Keratinocyte (primary cell): ENCODE measurements around the gene BRSK1. TPM values are rescaled to one million over a fixed set of nuclear protein-coding genes. Genes with fewer than 3 reads are reported as not detected.

ENCODE experiments used
- DNase-seq: peaks from one replicate; pipeline ENCODE4 v3.0.0-alpha.2; 2011; ENCODE audit warnings: low read depth, missing footprints, low spot score
- FAIRE-seq: peaks from 2 replicates; lab custom pipeline; 2011; peaks lifted over from hg19 to GRCh38; lab: Jason Lieb, UNC
- H2AFZ ChIP-seq: 2 replicates; pipeline ENCODE4 v1.6.0; 2012; ENCODE audit warnings: low read length, control low read depth, inconsistent platforms; ENCODE audit not compliant: control insufficient read depth
- H3K27ac ChIP-seq: 2 replicates; pipeline ENCODE4 v1.5.1; 2011; ENCODE audit warnings: low read length; ENCODE audit not compliant: control insufficient read depth, insufficient read depth
- H3K27me3 ChIP-seq: 3 replicates; pipeline ENCODE4 v1.6.0; 2011; ENCODE audit warnings: low read length; ENCODE audit not compliant: control insufficient read depth, insufficient read depth; ENCODE audit errors: extremely low read depth
- H3K36me3 ChIP-seq, 2 experiments: 2 replicates in 1 of 2; 3 replicates in 1 of 2; pipeline ENCODE4 v1.5.1; 2011; ENCODE audit warnings: low read length in 2 of 2, mild to moderate bottlenecking in 1 of 2; ENCODE audit not compliant: control insufficient read depth in 2 of 2, insufficient read depth in 2 of 2; ENCODE audit errors: extremely low read depth in 1 of 2
- H3K4me1 ChIP-seq: 3 replicates; pipeline ENCODE4 v1.5.1; 2011; ENCODE audit warnings: low read length; ENCODE audit not compliant: control insufficient read depth, insufficient read depth; ENCODE audit errors: extremely low read depth
- H3K4me2 ChIP-seq: 3 replicates; pipeline ENCODE4 v1.6.0; 2011; ENCODE audit warnings: low read depth, low read length; ENCODE audit not compliant: control insufficient read depth, insufficient read depth; ENCODE audit errors: extremely low read depth
- H3K4me3 ChIP-seq, 3 experiments: fragments of 200-600 bp in 1 of 3; sonication (generic) in 1 of 3; 2 replicates in 2 of 3; 3 replicates in 1 of 3; pipeline ENCODE4 v1.5.1; 2011 to 2016; ENCODE audit warnings: low read length in 3 of 3, mild to moderate bottlenecking in 3 of 3, control low read depth in 2 of 3, inconsistent platforms in 1 of 3, low read depth in 1 of 3, mixed read lengths in 1 of 3, mixed run types in 1 of 3, moderate library complexity in 1 of 3; ENCODE audit not compliant: control insufficient read depth in 2 of 3, insufficient read depth in 2 of 3; ENCODE audit errors: extremely low read depth in 1 of 3
- H3K79me2 ChIP-seq: 2 replicates; pipeline ENCODE4 v1.6.0; 2012; ENCODE audit warnings: low read length; ENCODE audit not compliant: control insufficient read depth, insufficient read depth
- H3K9ac ChIP-seq: 3 replicates; pipeline ENCODE4 v1.6.0; 2011; ENCODE audit warnings: low read length; ENCODE audit not compliant: control insufficient read depth, insufficient read depth; ENCODE audit errors: extremely low read depth
- H3K9me1 ChIP-seq: 3 replicates; pipeline ENCODE4 v1.6.0; 2011; ENCODE audit warnings: low read length; ENCODE audit not compliant: control insufficient read depth, insufficient read depth; ENCODE audit errors: extremely low read depth
- H3K9me3 ChIP-seq: 2 replicates; pipeline ENCODE4 v1.5.1; 2012; ENCODE audit warnings: low read depth, low read length; ENCODE audit not compliant: control insufficient read depth
- H4K20me1 ChIP-seq: 3 replicates; pipeline ENCODE4 v1.6.0; 2011; ENCODE audit warnings: low read length; ENCODE audit not compliant: control insufficient read depth, insufficient read depth; ENCODE audit errors: extremely low read depth
- CTCF ChIP-seq, 3 experiments: IDR thresholded peaks in 1 of 3; conservative IDR thresholded peaks in 1 of 3; optimal IDR thresholded peaks in 1 of 3; 2 replicates in 2 of 3; 3 replicates in 1 of 3; pipeline versions ENCODE3 to v1.5.1; 2011; ENCODE audit warnings: low read length in 3 of 3, mild to moderate bottlenecking in 3 of 3, moderate library complexity in 2 of 3, control low read depth in 1 of 3, inconsistent platforms in 1 of 3; ENCODE audit not compliant: insufficient read depth in 2 of 3; ENCODE audit errors: extremely low read depth in 1 of 3
- EZH2 ChIP-seq: IDR thresholded peaks from one replicate; pipeline ENCODE4 v1.6.1; 2012; ENCODE audit warnings: inconsistent platforms, mild to moderate bottlenecking, low read length, moderate library complexity
- dilution Hi-C: fragments of 300-500 bp; cut with MboI; formaldehyde crosslinking; loops from one replicate; pipeline ENCODE4 v1.7.0; 2020; ENCODE audit warnings: low sequenced_read_pairs; ENCODE audit not compliant: extremely low pct_ligation_motif_present
- polyA plus RNA-seq, 5 experiments: library from polyadenylated mRNA; depleted of rRNA in 3 of 5; stranded (reverse) in 3 of 5; stranded (forward) in 1 of 5; unstranded in 1 of 5; fragments of >200 nt; gene quantifications; 1 replicate in 1 of 5; 2 replicates in 3 of 5; 3 replicates in 1 of 5; pipeline versions ENCODE4 v1.2.1 to v1.2.3, GENCODE V29; 2011 to 2012; ENCODE audit warnings: missing spikeins in 2 of 5, low read depth in 1 of 5, low replicate concordance in 1 of 5

Gene BRSK1
- polyA plus RNA-seq, 1 donor (not counting 4 experiments of a cell fraction or from before 2014, with no cell fraction given), result 0.46 TPM

GRCh38 chr19:55242517-55242916 lies 41.3 kb upstream of the BRSK1 start:
- dilution Hi-C loops, result no loop called here
- Histone ChIP-seq H3K27ac (no peak overlapping the region), H3K4me2 (no peak overlapping the region), H4K20me1 (peaks cover 7% of the 10 kb centered on the region), H3K27me3 (no peaks in the 10 kb centered on the region), H3K36me3 (peaks cover 48% of the 10 kb centered on the region in 2 experiments), H3K9me3 (no peaks in the 10 kb centered on the region), H3K9ac (no peak overlapping the region), H3K9me1 (no peaks in the 10 kb centered on the region), H3K79me2 (peaks cover 20% of the 10 kb centered on the region), H3K4me3 (no peak overlapping the region), H2AFZ (no peak overlapping the region), H3K4me1 (no peaks in the 10 kb centered on the region)
- DNase-seq (no peak), FAIRE-seq (no peak)
- TF ChIP-seq CTCF (optimal IDR thresholded peaks at IDR 0.05 in 1 of 3, IDR thresholded peaks at IDR 0.05 in 1 of 3, conservative IDR thresholded peaks at IDR 0.05 in 1 of 3; ENCODE audit: extremely low read depth in 1 of 3, insufficient read depth in 2 of 3, low read length in 3 of 3) (no peak), EZH2 (no peak)

- H2AFZ ChIP-seq, result no peak overlapping the region
- H3K9me1 ChIP-seq, result peaks cover 2% of the 10 kb centered on the region
- no peaks in the 10 kb centered on the region for H3K9me3 ChIP-seq
- no peak overlapping the region for H3K27ac ChIP-seq
- peaks cover 15% of the 10 kb centered on the region for H4K20me1 ChIP-seq
- H3K79me2 ChIP-seq, result peaks cover 36% of the 10 kb centered on the region
- H3K4me3 ChIP-seq, result no peak overlapping the region
- dilution Hi-C loops, result no loop called here
- peaks cover 8% of the 10 kb centered on the region for H3K4me1 ChIP-seq
- TF ChIP-seq CTCF (optimal IDR thresholded peaks at IDR 0.05 in 1 of 3, IDR thresholded peaks at IDR 0.05 in 1 of 3, conservative IDR thresholded peaks at IDR 0.05 in 1 of 3; ENCODE audit: extremely low read depth in 1 of 3, insufficient read depth in 2 of 3, low read length in 3 of 3), result no peak
- TF ChIP-seq EZH2, result no peak
- H3K4me2 ChIP-seq, result no peak overlapping the region
- DNase-seq, result no peak
- H3K36me3 ChIP-seq, result peaks cover 40 to 46% of the 10 kb centered on the region in 2 experiments
- no peaks in the 10 kb centered on the region for H3K27me3 ChIP-seq
- no peak overlapping the region for H3K9ac ChIP-seq
- FAIRE-seq, result no peak
These were observed 39.7 kb upstream of the BRSK1 start for GRCh38 chr19:55244004-55244680.
